DMS53 treated with DMSO at 0.1 percent for 48 hours (cell line): ENCODE results near the gene CDKL1.

Experiments used
- DNase-seq: peaks from one replicate; lab custom pipeline; 2025; ENCODE audit not compliant: unreplicated experiment; lab: John Stamatoyannopoulos, UW

The CDKL1 gene

DNA sequence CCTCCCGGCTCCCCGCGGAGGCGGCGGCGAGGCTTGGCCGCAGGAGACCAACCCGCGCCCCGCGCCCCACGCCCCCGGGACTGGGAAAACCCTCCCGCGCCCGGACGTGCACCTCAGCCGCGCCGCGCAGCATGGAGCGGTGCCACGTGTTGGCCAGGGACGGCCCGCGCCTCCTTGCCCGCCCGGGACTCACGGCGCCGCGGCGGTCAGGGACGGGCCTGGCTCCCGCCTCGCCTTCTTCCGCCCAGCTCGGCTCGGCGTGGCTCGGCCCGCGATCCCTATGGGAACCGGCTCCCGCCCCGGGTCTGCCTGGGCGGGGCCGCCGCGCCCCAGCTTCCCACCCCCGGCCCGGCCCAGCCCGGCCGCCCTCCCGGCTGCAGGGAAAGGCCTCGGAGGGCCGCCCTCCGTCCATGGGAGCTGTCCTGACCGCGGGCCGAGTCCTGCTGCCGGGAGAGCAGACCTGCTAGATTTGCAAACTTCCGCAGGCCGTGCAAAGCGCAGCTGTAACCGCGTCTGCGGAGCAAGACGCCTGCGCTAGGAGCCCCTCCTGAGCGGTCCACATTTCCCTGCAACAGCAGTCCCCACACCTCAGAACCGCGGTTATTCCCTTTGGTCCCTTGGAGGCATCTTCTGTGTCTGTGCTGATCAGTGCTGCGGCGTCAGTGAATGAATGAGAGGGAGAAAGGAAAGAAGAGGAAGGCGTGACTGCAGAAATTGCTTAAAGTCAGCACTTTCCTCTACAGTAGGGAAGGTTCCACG, at the start of gene CDKL1:
TSS of gene CDKL1 (minus strand) at position 251 of the 759 bp plus-strand sequence. CDS start 1,013 bp downstream, outside the sequence.
- DNase-seq: peak; percentile 60

DNA sequence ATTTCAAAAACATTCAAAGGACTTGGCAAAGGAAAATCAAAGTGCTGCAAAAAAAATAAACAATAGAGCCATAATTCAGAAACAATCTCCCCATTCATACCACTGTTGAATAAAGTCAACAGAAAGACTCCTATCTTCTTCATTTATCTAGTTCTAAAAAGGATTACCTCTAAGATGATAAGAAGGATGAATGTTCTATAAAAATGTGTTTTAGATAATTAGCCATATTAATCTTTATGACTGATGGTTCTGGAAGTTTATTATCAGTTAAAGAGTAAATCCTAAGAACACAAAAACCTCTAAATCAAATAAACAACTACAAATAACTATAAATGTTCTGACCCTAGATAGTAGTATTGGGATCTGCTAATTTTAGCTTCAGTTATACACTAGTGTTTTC, 37.8 kb upstream of the CDKL1 start:
- no peak for DNase-seq

DNA sequence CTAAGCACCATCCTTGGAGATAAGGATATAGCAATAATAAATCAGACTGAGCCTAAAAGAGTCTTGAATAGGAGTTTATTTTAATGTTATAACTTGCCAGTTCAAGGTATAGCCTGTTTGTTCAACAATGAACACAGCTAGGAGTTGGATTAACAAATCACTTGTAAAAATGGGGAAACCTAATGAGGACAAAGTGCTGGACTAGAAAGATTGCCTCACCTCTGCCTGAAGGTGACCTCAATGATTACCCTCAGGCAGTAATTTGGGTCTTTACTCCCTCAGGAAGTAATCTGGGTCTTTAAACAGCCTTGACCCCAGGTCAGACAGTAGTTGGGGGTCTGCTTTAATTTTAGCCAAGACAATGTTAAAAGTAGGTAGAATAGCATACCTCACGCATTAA, 35.5 kb upstream of the CDKL1 start:
- DNase-seq: no peak

DNA sequence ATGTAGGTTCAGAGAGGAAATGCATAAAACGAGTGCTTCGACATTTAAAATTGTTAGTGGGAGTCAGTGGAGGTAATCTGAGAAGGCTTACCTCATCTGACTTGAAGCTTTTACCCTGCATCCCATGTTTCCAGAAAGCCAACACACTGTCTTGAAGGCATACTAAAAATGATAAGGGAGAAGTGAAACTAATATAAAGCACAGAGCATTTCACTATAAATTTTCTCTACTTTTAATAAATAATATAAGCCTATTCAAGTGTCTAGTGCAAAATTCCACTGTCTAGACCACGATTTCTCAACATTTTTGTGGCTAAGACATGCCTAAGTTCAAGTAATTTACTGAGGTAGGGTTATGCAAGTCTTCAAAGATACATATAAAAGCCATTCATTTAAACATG, 29.1 kb upstream of the CDKL1 start:
- DNase-seq: no peak

DNA sequence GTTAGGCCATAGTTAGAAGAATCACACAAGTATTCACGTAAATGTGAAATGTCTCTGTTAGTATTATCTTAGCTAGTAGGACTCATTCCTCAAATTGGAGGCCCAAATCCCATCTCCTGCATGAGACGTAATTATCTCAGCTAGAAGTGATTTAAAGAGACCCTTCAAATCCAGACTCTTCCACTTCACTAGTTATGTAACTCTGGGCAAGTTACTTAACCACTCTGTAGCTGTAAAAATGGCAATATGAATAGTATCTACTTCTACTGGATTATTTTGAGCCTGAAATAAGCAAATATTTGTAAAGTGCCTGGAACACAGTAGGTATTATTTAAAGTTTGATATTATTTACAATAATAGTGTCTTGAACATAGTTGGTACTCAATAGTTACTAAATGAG, 28.4 kb upstream of the CDKL1 start:
- DNase-seq: no peak

DNA sequence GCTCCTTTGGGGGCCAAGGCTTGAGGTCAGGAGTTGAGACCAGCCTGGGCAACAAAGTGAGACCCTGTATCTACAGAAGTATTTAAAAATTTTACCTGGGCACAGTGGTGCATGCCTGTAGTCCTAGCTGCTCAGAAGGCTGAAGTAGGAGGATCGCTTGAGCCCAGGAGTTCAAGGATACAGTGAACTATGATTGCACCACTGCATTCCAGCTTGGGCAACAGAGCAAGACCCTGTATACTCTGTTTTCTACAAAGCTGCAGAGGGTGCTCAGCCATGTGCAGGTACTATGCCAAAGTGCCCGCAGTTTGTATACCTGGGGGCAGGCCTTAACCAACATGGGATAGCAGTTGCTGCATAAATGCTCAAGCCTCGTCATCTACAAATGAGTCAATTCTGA, 26.8 kb upstream of the CDKL1 start:
- no peak for DNase-seq

DNA sequence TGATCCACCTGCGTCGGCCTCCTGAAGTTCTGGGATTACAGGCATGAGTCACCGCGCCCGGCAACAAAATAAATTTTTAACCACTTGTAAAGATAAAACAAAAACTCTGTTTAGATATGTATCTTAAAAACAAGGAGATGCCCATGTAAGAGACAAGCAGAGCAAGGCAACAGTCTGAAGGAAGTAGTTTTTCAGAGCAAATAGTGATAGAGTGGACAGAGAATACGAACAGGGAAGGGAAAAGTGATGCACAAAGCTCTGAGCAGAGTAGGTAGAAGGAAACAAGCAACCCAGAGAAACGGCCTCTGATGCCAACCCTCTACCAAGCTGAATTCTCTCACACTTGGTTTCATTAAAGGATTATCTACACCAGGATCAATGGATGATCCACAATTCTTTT, 24.8 kb upstream of the CDKL1 start:
- DNase-seq: no peak

DNA sequence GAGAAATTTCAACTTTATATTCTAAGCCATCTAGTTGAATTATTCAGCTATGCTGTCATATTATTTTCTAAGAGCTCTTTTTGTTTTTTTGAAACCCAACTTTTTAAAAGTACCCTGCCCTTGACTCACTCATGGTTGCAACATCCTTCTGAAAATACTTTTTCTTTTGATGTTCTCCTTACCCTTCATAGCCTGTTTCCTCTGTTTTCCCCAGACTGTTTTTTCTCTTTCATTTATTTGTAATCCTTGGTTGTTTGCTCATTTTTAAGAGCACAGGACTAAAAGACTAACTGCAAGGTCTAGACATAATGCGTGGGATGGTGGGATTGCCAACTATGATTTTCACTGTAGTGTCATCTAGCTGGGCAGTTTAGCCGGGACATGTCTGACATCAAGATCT, 21.2 kb upstream of the CDKL1 start:
- DNase-seq: no peak

DNA sequence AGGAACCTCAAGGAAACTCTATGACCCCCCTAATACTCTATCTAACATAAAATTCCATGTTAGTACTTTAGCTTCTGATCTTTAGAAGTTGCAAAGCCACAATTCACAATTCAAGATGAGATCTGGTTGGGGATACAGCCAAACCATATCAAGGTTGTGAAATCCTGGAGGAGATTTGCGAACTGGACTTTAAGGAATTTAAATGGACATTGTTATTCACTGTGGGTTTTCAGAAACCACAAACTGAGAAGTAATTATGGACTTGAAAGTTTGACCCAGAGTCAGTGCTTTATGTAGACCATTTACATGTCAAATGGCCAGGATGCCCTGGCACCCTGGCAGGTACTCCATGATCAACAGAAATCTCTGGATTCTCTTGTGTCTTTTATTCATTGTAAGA, 14.2 kb upstream of the CDKL1 start:
- no peak for DNase-seq

DNA sequence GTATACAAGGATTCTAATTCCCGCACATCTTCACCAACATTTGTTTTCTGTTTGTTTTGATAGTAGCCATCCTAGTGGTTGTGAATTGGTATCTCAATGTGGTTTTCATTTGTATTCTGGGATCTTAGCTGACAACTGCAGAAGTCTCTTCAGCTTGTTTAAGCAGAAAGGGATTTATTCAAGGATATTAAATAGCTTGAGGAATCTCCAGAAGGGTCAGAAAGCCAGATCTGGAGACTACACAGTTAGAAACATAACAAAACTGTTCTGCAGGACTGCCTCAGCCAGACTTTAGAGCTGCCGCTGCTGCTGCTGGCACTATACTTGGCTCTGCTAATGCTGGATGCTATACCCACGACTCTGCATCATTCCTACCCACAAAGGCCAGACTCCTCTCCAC, 13.4 kb upstream of the CDKL1 start:
- DNase-seq: no peak

DNA sequence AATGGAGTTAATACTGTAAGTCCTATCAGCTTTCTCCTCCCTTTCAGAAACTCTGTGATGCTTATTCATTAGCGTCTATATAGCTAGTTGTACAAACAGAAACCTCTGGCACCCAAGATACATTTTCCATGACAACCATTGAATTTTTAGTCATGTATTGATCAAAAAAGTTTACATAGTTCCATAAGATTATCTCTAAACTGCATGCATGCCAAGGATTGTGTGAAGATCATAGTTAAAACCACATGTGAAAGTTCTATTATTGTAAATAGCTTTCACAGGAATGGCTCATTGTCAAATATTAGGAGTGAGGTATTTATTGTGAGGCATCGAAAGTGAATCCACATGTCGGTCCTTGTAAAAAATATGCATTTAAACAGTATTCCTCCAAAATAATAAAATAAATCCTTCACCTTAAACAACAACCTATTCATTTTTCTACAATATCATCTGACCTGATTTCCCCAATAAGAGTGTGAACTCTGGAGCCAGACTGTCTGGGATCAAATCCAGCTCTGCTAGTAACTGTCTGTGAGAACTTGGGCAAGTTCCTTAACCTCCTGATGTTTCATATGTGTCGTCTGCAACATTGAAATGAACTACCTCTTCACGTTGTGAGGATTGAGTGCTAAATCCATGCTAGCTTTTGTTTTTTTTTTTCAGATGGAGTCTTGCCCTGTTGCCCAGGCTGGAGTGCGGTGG, 10.6 kb upstream of the CDKL1 start:
- DNase-seq: no peak

DNA sequence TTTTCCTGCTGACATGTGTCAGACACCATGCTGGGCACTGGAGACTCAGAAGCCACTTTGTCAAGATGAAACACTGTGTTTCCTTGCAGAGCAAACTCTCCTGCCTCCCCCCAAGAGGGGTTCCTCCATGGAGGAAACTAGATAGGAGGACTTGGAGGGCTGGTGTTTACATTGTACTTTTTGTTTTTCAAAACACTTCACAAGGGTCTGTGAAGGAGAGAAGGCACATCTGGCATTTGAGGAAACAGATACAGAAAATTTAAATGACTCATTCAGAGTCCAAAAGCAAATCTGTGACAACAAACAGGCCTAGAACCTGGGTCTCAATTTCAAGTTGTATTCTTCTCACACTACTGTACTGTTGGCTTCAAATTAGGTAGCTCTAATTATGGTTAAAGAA, 6.7 kb upstream of the CDKL1 start:
- DNase-seq: peak; percentile 60

DNA sequence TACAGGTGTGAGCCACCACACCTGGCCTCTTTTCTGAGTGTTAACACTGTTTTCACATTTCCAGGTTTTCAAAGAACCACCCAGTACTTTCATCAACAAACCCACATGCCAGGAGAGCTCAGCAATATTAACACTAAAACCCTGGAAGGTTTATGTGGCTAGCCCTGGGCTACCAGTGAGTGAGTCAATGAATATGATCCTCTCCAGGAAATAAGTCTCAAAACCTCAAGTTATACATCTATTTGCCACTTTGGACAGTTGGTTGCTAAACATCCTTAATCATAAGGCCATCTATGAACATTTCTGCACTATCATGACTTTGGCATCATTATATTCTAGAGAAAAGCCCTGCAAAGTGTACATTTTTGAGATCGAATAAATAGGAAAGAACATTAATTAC, 6.3 kb upstream of the CDKL1 start:
- DNase-seq: no peak

DNA sequence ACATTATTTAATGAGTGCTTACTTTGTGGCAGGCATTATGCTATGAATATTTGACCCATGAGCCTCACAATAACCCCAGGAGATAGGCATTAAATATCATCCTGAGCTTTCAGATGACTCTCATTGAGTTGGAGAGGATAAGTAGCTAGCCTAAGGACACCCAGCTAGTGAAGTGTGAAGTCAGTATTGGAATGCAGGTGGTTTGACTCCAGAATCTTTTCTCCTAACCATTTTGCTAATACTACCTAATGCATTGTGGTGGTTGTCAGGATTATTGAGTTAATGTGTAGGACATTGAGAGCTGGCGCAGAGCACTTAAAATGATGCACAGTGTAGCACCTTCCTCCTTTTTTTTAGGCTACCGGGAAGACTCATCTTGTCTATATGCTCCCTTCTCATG, 3.8 kb upstream of the CDKL1 start:
- DNase-seq: no peak

DNA sequence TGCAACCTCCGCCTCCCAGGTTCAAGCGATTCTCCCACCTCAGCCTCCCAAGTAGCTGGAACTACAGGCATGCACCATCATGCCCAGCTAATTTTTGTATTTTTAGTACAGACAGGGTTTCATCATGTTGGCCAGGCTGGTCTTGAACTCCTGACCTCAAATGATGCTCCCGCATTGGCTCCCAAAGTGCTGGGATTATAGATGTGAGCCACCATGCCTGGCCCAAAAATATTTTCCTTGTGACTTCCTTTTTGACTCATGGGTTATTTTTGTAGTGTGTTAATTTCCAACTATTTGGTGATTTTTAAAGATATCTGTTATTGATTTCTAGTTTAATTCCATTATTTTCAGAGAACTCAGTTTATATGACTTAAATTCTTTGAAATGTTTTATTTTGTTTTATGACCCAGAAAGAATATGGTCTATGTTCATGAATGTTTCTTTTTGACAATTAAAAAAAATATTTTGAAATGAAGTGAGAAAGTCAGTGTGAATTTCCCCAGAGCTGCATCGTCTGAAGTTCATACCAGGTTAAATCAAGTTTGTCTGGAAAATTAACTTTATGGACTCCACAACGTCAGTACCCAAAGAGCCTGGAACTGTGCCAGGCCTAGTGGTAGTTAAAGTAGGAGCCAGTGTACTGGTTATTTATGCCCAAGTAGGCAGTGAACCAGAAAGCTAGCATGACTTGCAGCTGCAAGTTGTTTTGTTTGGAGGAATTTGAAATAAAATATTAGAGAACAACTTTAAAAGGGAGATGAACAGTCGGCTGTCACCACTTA, 2.8 kb upstream of the CDKL1 start:
- DNase-seq: no peak

DNA sequence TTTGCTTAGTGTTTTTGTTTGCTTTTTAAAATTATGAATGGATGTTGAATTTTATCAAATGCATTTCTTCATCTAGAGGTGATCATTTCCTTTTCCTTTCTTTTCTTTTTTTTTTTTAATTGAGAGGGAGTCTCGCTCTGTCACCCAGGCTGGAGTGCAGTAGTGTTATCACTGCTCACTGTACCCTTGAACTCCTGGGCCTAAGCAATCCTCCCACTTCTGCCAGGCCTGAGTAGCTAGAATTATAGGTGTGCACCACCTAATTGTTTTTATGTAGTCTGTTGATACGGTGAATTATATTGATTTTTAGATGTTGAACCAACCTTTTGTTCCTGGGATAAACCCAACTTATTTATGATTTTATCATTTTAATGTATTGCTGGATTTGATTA, 1.5 kb upstream of the CDKL1 start:
- DNase-seq: no peak

DNA sequence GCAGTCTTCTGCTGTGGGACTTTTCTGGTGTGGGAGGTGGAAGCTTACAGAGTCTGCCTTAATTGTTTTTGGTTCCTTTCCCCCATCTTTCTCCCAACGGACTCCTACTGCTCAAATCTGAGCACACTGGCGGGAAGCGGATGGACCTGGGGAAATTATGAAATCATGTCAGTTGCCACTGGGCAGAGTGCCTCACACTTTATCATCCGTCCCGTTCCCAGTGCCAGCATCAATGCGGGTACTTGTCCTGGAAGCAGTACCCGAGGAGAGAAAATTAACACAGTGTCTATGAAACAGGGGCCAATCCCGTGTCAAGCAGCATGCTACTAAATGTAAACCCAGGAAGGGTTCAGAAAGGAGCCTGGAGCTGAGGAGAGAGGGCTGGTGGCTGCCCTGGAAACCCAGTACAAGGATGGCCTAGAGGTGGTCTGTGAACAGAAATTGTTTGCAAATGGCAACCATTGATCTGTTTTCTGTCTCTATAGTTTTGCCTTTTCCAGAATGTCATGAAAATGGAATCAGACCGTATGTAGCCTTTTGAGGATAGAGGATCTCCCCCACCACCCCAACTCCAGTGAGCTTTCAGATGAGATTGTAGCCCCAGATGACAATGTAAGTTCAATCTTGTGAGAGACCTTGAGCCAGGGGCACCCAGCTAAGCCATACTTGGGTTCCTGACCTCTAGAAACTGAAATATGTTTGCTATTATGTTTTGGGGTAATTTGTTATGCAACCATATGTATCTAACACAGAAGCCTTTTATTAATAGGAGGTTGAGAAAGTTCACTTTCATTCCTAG, 908 bp upstream of the CDKL1 start:
- DNase-seq: no peak

DNA sequence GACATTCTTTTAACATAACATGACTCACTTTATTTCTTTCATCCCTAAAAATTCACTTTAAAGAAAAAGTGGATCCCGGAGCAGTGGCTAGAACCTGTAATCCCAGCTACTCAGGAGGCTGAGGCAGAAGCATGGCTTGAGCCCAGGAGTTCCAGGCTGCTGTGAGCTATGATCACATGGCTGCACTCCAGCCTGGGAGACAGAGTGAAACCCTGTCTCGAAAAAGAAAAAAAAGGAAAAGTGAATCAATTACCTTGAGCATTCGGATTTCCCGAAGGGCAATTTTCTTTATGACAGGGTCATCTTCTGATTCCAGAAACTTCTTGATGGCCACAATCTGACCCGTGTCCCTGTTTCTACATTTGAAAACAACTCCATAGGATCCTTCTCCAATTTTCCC, 1.2 kb downstream of the CDKL1 start:
- no peak for DNase-seq

DNA sequence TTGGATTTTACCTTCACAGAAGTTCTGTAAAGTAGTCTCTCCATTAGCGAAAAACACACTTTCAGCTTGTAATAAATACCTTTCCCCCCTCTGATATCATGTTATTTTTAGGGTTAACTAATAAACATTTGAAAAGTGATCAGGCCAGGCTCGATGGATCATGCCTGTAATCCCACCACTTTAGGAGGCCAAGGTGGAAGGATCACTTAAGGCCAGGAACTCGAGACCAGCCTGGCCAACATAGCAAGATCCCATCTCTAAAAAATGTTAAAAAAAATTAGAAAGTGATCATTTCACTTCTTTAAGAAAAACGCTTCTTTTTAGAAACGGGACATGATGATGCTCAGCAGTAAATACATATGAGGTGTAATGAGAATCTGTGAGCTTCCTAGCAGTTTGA, 2.0 kb downstream of the CDKL1 start:
- no peak for DNase-seq

DNA sequence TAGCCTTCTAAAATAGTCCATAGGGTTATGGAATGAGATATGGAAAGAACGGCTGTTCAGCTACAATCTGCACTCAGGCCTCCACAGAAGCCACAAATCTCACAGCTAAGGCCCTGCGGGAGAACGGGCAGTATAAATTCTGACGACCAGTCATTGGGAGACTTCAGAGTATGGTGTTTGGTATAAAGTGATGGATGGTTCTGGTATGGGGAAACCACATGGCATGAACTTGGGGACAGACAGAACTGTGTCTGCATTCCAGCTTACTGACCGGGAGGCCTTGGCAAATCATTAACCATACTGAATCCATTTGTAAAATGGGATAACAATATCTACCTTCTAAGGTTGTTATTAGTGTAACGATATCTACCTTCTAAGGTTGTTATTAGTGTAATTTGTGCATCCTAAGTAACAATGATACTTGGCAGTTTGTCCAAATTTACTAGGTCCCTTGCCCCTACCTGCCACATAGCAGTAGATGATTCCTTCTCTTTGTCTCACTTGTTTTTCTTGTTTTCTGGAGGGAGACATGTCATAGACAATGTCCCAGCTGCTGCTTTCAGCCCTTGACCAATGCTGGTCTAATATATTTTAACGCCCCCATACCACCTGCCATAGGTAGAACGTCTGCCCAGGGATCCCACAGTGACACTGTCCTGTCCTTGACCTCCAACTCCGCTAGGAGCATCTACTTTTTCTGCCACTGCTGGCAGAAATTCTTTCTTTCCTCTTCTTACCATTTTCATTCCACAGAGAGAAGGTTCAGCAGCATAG, 6.8 kb downstream of the CDKL1 start:
- peak; percentile 66 for DNase-seq
